GM21717 (cell line): ENCODE results near the gene MB.
"Not testable (repeated sequence)": the region's sequence is repeated elsewhere in the genome, so short reads cannot be mapped to it uniquely, and the experiment has no call there.

Source experiments
- ATAC-seq: cut with Tn5 transposase; IDR thresholded peaks from one replicate; pipeline ENCODE4 v1.9.1; 2021; ENCODE audit warnings: mild to moderate bottlenecking, moderate library complexity; ENCODE audit not compliant: unreplicated experiment

MB gene

GRCh38 chr22:35617137-35617755 lies at the start of gene MB:
Gene MB (minus strand): TSS chr22:35617329. CDS start chr22:35617257, 72 bp downstream.
- no peak for ATAC-seq

GRCh38 chr22:35666699-35667098 lies 49.6 kb upstream of the MB start:
- not testable (repeated sequence) for ATAC-seq

- ATAC-seq = no peak
Measured at GRCh38 chr22:35664955-35665587, 47.9 kb upstream of the MB start.

- ATAC-seq = no peak
Measured at GRCh38 chr22:35663371-35663770, 46.2 kb upstream of the MB start.

DNA sequence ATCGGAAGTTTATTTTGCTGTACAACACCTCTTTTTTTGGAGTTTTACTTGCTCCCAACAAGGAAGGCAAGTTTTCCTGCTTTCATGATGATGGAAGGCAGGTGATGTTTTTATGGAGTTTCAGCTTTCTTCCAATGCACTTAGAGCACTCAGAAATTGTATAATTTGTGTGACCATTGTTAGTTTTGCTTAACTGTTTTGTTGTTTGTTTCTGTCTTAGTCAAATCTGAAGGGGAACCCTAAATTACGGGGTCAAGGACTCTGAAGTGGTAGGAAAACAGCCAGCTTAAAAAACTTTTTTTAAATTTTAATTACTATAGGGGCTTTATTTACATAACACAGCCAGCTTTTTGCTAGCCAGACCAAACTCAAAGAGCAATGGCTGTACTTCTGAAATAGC lies 45.8 kb upstream of the MB start:
- ATAC-seq = no peak

DNA sequence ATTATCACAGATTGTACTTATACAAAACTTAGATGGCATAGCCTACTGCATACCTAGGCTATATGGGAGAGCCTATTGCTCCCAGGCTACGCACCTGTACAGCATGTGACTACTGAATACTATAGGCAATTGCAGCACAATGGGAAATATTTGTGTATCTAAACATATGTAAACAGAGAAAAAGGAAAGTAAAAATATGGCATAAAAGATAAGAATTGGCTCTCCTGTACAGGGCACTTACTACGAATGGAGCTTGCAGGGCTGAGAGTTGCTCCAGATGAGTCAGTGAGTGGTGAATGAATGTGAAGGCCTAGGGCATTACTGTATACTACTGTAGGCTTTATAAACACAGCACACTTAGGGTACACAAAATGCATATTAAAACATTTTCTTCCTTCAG lies 44.3 kb upstream of the MB start:
- ATAC-seq = no peak

- no peak for ATAC-seq
Measured at GRCh38 chr22:35660291-35661127, 43.4 kb upstream of the MB start.

GRCh38 chr22:35657571-35658312 lies 40.6 kb upstream of the MB start:
- ATAC-seq = no peak

- no peak for ATAC-seq
Measured at GRCh38 chr22:35656284-35656752, 39.2 kb upstream of the MB start.

- no peak for ATAC-seq
Measured at GRCh38 chr22:35653824-35654223, 36.7 kb upstream of the MB start.

GRCh38 chr22:35651085-35651484 lies 34.0 kb upstream of the MB start:
- no peak for ATAC-seq

DNA sequence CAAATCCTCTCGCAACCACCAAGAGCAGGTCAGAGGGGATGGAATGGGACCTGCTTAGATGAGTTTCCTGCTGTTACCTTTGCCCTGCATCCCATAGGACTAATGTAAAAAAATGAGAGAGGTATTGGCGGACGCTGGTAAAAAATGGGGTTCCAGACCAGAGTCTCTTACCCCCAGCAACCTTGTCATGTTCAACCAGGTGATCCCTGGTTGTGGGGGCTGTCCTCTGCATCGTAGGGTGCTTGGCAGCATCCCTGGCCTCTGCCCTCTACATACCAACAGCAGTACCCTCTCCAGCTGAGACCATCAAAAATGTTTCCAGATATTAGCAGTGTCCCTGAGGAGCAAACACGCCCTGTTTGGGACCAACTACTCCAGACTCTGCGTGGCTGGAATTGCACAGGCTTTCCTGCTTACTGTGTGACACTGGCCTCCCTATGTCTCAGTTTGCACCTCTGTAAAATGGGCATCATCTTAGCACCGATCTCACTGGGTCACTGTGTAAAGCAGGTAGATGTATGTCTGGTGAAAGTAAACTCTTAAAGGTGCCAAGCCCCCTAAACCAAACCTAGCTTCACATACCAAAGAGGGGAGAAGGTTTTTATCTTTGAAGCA lies 32.6 kb upstream of the MB start:
- ATAC-seq = no peak

GRCh38 chr22:35649026-35649553 lies 32.0 kb upstream of the MB start:
- ATAC-seq = peak; percentile 18

GRCh38 chr22:35648066-35649025 lies 31.2 kb upstream of the MB start, which contains the start of gene APOL6:
Gene APOL6 (plus strand): TSS chr22:35648446. CDS start chr22:35656426, 7,980 bp downstream.
- peak; percentile 60 for ATAC-seq

GRCh38 chr22:35645646-35646045 lies 28.5 kb upstream of the MB start:
- no peak for ATAC-seq

DNA sequence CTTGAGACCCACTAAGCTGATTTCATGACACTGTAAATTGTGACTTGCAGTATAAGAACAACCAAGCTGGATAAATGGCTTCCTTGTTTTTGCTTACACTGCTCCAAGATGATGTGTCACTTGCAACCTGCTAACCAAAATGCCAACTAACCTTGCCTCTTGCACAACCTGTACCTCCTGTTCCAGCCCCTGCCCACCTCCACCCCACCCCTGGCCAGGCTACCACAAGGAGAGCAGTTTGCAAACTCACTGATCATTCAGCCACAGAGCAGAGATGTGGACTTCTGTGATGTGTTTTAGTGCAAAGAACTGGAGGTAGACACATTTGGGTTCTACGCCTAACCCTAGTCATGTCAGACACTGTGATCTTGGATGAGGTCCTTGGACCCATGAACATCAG lies 26.9 kb upstream of the MB start:
- ATAC-seq = no peak

GRCh38 chr22:35642305-35642741 lies 25.2 kb upstream of the MB start:
- no peak for ATAC-seq

DNA sequence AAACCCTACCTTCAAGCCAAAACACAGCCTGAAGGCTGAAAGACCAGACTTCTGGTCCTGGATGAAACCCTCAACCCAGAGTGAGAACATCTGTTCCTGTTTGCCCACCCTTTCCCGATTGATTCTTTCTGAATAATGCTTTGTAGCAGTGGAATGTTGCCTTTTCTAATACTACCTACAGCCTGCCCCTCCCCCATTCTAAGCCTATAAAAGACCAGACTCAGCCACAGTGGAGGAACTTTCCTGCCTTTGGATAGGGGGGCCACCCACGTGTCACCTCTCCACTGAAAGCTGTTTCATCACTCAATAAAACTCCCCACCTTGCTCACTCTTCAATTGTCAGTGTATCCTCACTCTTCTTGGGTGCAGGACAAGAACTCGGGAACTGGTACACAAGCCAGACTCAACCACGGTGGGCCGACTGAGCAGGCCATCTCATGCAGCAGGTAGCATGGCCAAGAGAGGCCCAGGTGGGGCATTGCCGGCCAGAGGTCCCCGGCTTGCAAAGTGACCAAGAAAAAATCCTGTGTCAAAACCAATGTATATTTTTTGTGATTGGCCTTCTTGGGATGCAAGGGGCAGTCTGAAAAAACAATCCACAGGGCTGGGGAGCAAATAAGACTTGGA lies 24.5 kb upstream of the MB start:
- ATAC-seq = no peak

GRCh38 chr22:35638410-35638809 lies 21.3 kb upstream of the MB start:
- no peak for ATAC-seq
